Ovary (tissue), 3 donors: ENCODE measurements around the gene GAS5.

Experiments
- EP300 ChIP-seq: sonication (generic); formaldehyde crosslinking; IDR thresholded peaks from one replicate; pipeline ENCODE4 v1.6.1; 2017; ENCODE audit warnings: antibody characterized with exemption
- POLR2A ChIP-seq: fragments of 450-650 bp; IDR thresholded peaks from one replicate; pipeline ENCODE4 v1.6.1; 2017; ENCODE audit warnings: antibody characterized with exemption, mild to moderate bottlenecking, moderate library complexity
- TF ChIP-seq, protein P1 (sequence below), 3 donors: fragments of 450-650 bp in 2 of 3; fragments of 200-600 bp in 1 of 3; IDR thresholded peaks; one replicate each; pipeline versions ENCODE4 v1.5.1 to v1.8.0; 2016 to 2022; ENCODE audit warnings: antibody characterized with exemption in 3 of 3, mild to moderate bottlenecking in 1 of 3
- donor health status: DM: no; HTN: no; CAD: no.

- TF ChIP-seq, protein P1, sequence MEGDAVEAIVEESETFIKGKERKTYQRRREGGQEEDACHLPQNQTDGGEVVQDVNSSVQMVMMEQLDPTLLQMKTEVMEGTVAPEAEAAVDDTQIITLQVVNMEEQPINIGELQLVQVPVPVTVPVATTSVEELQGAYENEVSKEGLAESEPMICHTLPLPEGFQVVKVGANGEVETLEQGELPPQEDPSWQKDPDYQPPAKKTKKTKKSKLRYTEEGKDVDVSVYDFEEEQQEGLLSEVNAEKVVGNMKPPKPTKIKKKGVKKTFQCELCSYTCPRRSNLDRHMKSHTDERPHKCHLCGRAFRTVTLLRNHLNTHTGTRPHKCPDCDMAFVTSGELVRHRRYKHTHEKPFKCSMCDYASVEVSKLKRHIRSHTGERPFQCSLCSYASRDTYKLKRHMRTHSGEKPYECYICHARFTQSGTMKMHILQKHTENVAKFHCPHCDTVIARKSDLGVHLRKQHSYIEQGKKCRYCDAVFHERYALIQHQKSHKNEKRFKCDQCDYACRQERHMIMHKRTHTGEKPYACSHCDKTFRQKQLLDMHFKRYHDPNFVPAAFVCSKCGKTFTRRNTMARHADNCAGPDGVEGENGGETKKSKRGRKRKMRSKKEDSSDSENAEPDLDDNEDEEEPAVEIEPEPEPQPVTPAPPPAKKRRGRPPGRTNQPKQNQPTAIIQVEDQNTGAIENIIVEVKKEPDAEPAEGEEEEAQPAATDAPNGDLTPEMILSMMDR (IDR thresholded peaks at IDR 0.05): no peak
- TF ChIP-seq EP300: no peak
- no peak for TF ChIP-seq POLR2A
These were observed 4.3 kb downstream of the GAS5 start for GRCh38 chr1:173863224-173864161.
